ENCODE results near the gene RAB10. TPM values are rescaled to one million over a fixed set of nuclear protein-coding genes. Genes with fewer than 3 reads are reported as not detected.
"Not testable (repeated sequence)": the region's sequence is repeated elsewhere in the genome, so short reads cannot be mapped to it uniquely, and the experiment has no call there.

Gene RAB10
- total RNA-seq, 1 experiment from 2014 or later, result 167 TPM

GRCh38 chr2:26028083-26028482 is 5.8 kb upstream of the RAB10 start:
- H2AFZ ChIP-seq (ENCODE audit: low read depth, low read length, poor library complexity, severe bottlenecking); H3K9me3 ChIP-seq (ENCODE audit: control insufficient read depth in 1 of 2, insufficient read depth in 1 of 2, low read depth in 1 of 2, low read length in 2 of 2); H4K20me1 ChIP-seq (ENCODE audit: insufficient read depth); H3K27me3 ChIP-seq (ENCODE audit: insufficient read depth, low read length); intact Hi-C loops (cut with micrococcal nuclease); DNase-seq (ENCODE audit: low read depth, low spot score); H3K9me2 ChIP-seq (ENCODE audit: insufficient read depth); H3K4me3 ChIP-seq (replicated peaks in 1 of 2; ENCODE audit: low read depth in 1 of 2, low read length in 2 of 2); H3K27ac ChIP-seq (ENCODE audit: low read depth, low read length); H3K4me2 ChIP-seq (ENCODE audit: low read length); BruUV-seq (replicated peaks); H3K79me2 ChIP-seq (ENCODE audit: insufficient read depth, low read length); H3K9ac ChIP-seq (ENCODE audit: low read length); RAD21 ChIA-PET (ENCODE audit: low non-redundant PET in 1 of 2, low total read pairs in 2 of 2, uncharacterized antibody in 2 of 2, unreplicated experiment in 2 of 2); CTCF ChIA-PET; H3K36me3 ChIP-seq (ENCODE audit: control insufficient read depth in 1 of 2, insufficient read depth in 2 of 2, low read length in 2 of 2); POLR2A ChIA-PET; ATAC-seq: not testable (repeated sequence)
- peaks cover 7 to 15% of the 10 kb centered on the region in 2 experiments for H3K4me1 ChIP-seq (ENCODE audit: control insufficient read depth in 1 of 2, insufficient read depth in 2 of 2, low read length in 2 of 2)

- not testable (repeated sequence) for H3K27me3 ChIP-seq (ENCODE audit: insufficient read depth, low read length); H3K9me3 ChIP-seq (ENCODE audit: control insufficient read depth in 1 of 2, insufficient read depth in 1 of 2, low read depth in 1 of 2, low read length in 2 of 2); H3K9me2 ChIP-seq (ENCODE audit: insufficient read depth); BruUV-seq (replicated peaks); H2AFZ ChIP-seq (ENCODE audit: low read depth, low read length, poor library complexity, severe bottlenecking); ATAC-seq; H3K36me3 ChIP-seq (ENCODE audit: control insufficient read depth in 1 of 2, insufficient read depth in 2 of 2, low read length in 2 of 2); DNase-seq (ENCODE audit: low read depth, low spot score)
- H3K4me3 ChIP-seq (replicated peaks in 1 of 2; ENCODE audit: low read depth in 1 of 2, low read length in 2 of 2), result peak overlapping the region; percentile 72 to 90
- intact Hi-C loops (cut with micrococcal nuclease), result loop anchor here (2.0 kb wide), 1 partner anchor 42 kb away; no protein-coding TSS in a partner anchor
- peak overlapping the region; percentile 94 for H3K9ac ChIP-seq (ENCODE audit: low read length)
- peaks cover 42% of the 10 kb centered on the region for H3K79me2 ChIP-seq (ENCODE audit: insufficient read depth, low read length)
- ChIA-PET RAD21 (ENCODE audit: low non-redundant PET in 1 of 2, low total read pairs in 2 of 2, uncharacterized antibody in 2 of 2, unreplicated experiment in 2 of 2) (interaction anchor here (0.7 kb wide), 2 partner anchors 27 to 32 kb away, joined by 3 read pairs; no protein-coding TSS in a partner anchor), POLR2A (interaction anchor here (0.7 to 1.7 kb wide), 7 partner anchors 8 to 48 kb away, joined by 3 to 5 read pairs (median 3); no protein-coding TSS in a partner anchor), CTCF (interaction anchor here (1.1 kb wide), 1 partner anchor 41 kb away, joined by 3 read pairs; no protein-coding TSS in a partner anchor)
- H3K27ac ChIP-seq (ENCODE audit: low read depth, low read length), result peak overlapping the region; percentile 98
- peaks cover 12 to 33% of the 10 kb centered on the region in 2 experiments for H3K4me1 ChIP-seq (ENCODE audit: control insufficient read depth in 1 of 2, insufficient read depth in 2 of 2, low read length in 2 of 2)
- peaks cover 11% of the 10 kb centered on the region; the same call in 1 of the 2 replicates for H4K20me1 ChIP-seq (ENCODE audit: insufficient read depth)
- H3K4me2 ChIP-seq (ENCODE audit: low read length), result peak overlapping the region; percentile 80
Observed at GRCh38 chr2:26032586-26033269, 1.2 kb upstream of the RAB10 start.

All from HCT116 (cell line).